Liver (tissue), 9 donors: ENCODE data around the gene LMTK3. TPM values are rescaled to one million over a fixed set of nuclear protein-coding genes. Genes with fewer than 3 reads are reported as not detected.

Source experiments
- DNase-seq: peaks from one replicate; pipeline ENCODE4 v3.0.0-alpha.2; 2017; ENCODE audit warnings: low spot score
- H3K27ac ChIP-seq, 2 donors: one replicate each; pipeline ENCODE4 v1.7.0; 2013; ENCODE audit warnings: inconsistent platforms in 2 of 2, low read length in 2 of 2, control low read depth in 1 of 2, low read depth in 1 of 2, mild to moderate bottlenecking in 1 of 2
- H3K27me3 ChIP-seq, 4 donors: one replicate each; pipeline versions ENCODE4 v1.6.1 to v1.7.0; 2013; ENCODE audit warnings: low read length in 3 of 4, inconsistent platforms in 1 of 4, mild to moderate bottlenecking in 1 of 4, moderate library complexity in 1 of 4; ENCODE audit not compliant: control insufficient read depth in 4 of 4, insufficient read depth in 4 of 4
- H3K36me3 ChIP-seq, 4 donors: one replicate each; pipeline versions ENCODE4 v1.6.1 to v1.7.0; 2013; ENCODE audit warnings: low read length in 3 of 4, mild to moderate bottlenecking in 3 of 4, low read depth in 1 of 4, moderate library complexity in 1 of 4; ENCODE audit not compliant: control insufficient read depth in 4 of 4, insufficient read depth in 3 of 4
- H3K4me1 ChIP-seq, 4 donors: one replicate each; pipeline versions ENCODE4 v1.6.1 to v1.7.0; 2013; ENCODE audit warnings: low read length in 3 of 4, mild to moderate bottlenecking in 3 of 4, moderate library complexity in 1 of 4; ENCODE audit not compliant: control insufficient read depth in 4 of 4, insufficient read depth in 4 of 4
- H3K4me3 ChIP-seq, 3 donors: one replicate each; pipeline versions ENCODE4 v1.6.1 to v1.7.0; 2013; ENCODE audit warnings: low read length in 3 of 3, control low read depth in 1 of 3, low read depth in 1 of 3, mild to moderate bottlenecking in 1 of 3
- H3K9ac ChIP-seq, 2 donors: one replicate each; pipeline ENCODE4 v1.7.0; 2013; ENCODE audit warnings: low read length in 2 of 2, mild to moderate bottlenecking in 2 of 2, moderate library complexity in 2 of 2, control low read depth in 1 of 2, low read depth in 1 of 2
- H3K9me3 ChIP-seq, 4 donors: one replicate each; pipeline versions ENCODE4 v1.6.1 to v1.7.0; 2013; ENCODE audit warnings: low read length in 3 of 4; ENCODE audit not compliant: control insufficient read depth in 4 of 4
- ATF3 ChIP-seq: IDR thresholded peaks from 2 replicates; pipeline ENCODE4 v1.6.1; 2016; ENCODE audit warnings: antibody characterized with exemption
- CTCF ChIP-seq: fragments of 150-350 bp; IDR thresholded peaks from 2 replicates; pipeline ENCODE4 v1.5.1; 2017; ENCODE audit warnings: improper control_type of control experiment, low read depth, low read length; ENCODE audit not compliant: missing input control
- EGR1 ChIP-seq, 2 donors: IDR thresholded peaks; 2 replicates each; pipeline ENCODE4 v1.6.1; 2016 to 2018; ENCODE audit warnings: antibody characterized with exemption in 2 of 2, low read depth in 2 of 2
- FOXA1 ChIP-seq: IDR thresholded peaks from 2 replicates; pipeline ENCODE4 v1.6.1; 2016; ENCODE audit warnings: antibody characterized with exemption
- FOXA2 ChIP-seq: IDR thresholded peaks from 2 replicates; pipeline ENCODE4 v1.6.1; 2016; ENCODE audit warnings: antibody characterized with exemption
- GABPA ChIP-seq, 2 donors: IDR thresholded peaks in 1 of 2; conservative IDR thresholded peaks in 1 of 2; 2 replicates each; pipeline ENCODE4 v1.6.1; 2016; ENCODE audit warnings: antibody characterized with exemption in 2 of 2, mild to moderate bottlenecking in 1 of 2, moderate library complexity in 1 of 2
- HNF4A ChIP-seq, 2 donors: conservative IDR thresholded peaks; 2 replicates each; pipeline ENCODE4 v1.6.1; 2016; ENCODE audit warnings: antibody characterized with exemption in 2 of 2, mild to moderate bottlenecking in 2 of 2
- HNF4G ChIP-seq: IDR thresholded peaks from 2 replicates; pipeline ENCODE4 v1.6.1; 2016; ENCODE audit warnings: antibody characterized with exemption
- JUND ChIP-seq, 2 donors: IDR thresholded peaks; 2 replicates each; pipeline ENCODE4 v1.6.1; 2016; ENCODE audit warnings: antibody characterized with exemption in 2 of 2
- NR2F2 ChIP-seq: IDR thresholded peaks from 2 replicates; pipeline ENCODE4 v1.6.1; 2016; ENCODE audit warnings: antibody characterized with exemption
- RAD21 ChIP-seq, 2 donors: IDR thresholded peaks; 2 replicates each; pipeline ENCODE4 v1.6.1; 2016; ENCODE audit warnings: antibody characterized with exemption in 2 of 2, mild to moderate bottlenecking in 2 of 2
- REST ChIP-seq: IDR thresholded peaks from 2 replicates; pipeline ENCODE4 v1.6.1; 2016; ENCODE audit warnings: antibody characterized with exemption, mild to moderate bottlenecking
- SP1 ChIP-seq: IDR thresholded peaks from 2 replicates; pipeline ENCODE4 v1.6.1; 2018; ENCODE audit warnings: antibody characterized with exemption, mild to moderate bottlenecking
- TAF1 ChIP-seq: conservative IDR thresholded peaks from 2 replicates; pipeline ENCODE4 v1.6.1; 2016; ENCODE audit warnings: antibody characterized with exemption, mild to moderate bottlenecking
- YY1 ChIP-seq: IDR thresholded peaks from 2 replicates; pipeline ENCODE4 v1.6.1; 2016; ENCODE audit warnings: antibody characterized with exemption, mild to moderate bottlenecking
- ZBTB33 ChIP-seq: IDR thresholded peaks from 2 replicates; pipeline ENCODE4 v1.6.1; 2016; ENCODE audit warnings: antibody characterized with exemption
- WGBS: extraction: QIAGEN DNeasy Blood & Tissue Kit; methylation state at CpG from one replicate; pipeline ENCODE4 v1.1.7; 2013; 5-methylcytosine and 5-hydroxymethylcytosine counted together
- polyA plus RNA-seq, 2 donors: library from polyadenylated mRNA; stranded (reverse) in 1 of 2; unstranded in 1 of 2; fragments of 200-250 nt in 1 of 2; fragments of >200 nt in 1 of 2; fragmentation: Nextera tagmentation in 1 of 2; extraction: Ambion mirVana in 1 of 2; gene quantifications; one replicate each; pipeline versions ENCODE4 v1.2.1 to v1.2.3, GENCODE V29; 2013 to 2015
- total RNA-seq, 2 donors: library from RNA; depleted of rRNA; stranded (reverse); fragments of >200 nt; gene quantifications; one replicate each; pipeline ENCODE4 v1.2.3, GENCODE V29; 2014
- donor health status: healthy.
- donor health status: healthy.
- donor health status: healthy.
- donor health status: healthy.
- donor health status: healthy.

Gene LMTK3
- total and polyA plus RNA-seq, 4 donors = 0.08 TPM; not detected in 2

GRCh38 chr19:48495396-48495795, 16.2 kb downstream of the LMTK3 start:
- peaks cover 0 to 2% (median 0%) of the 10 kb centered on the region in 4 donors for H3K4me1 ChIP-seq
- H3K4me3 ChIP-seq = no peak overlapping the region
- TF ChIP-seq CTCF (no peak), FOXA1 (no peak), SP1 (no peak), RAD21 (IDR thresholded peaks at IDR 0.05) (no peak), NR2F2 (no peak), TAF1 (no peak), ZBTB33 (no peak), HNF4G (no peak), HNF4A (conservative IDR thresholded peaks at IDR 0.05) (no peak), GABPA (IDR thresholded peaks at IDR 0.05 in 1 of 2, conservative IDR thresholded peaks at IDR 0.05 in 1 of 2) (no peak), ATF3 (no peak), EGR1 (IDR thresholded peaks at IDR 0.05; ENCODE audit: low read depth in 2 of 2) (no peak), YY1 (no peak), JUND (IDR thresholded peaks at IDR 0.05) (no peak), FOXA2 (no peak), REST (no peak)
- no peak overlapping the region for H3K9ac ChIP-seq
- H3K27ac ChIP-seq = peak overlapping the region; percentile 28 to 42
- DNase-seq = no peak
- WGBS = 59% methylated on average over 6 of the region's 6 CpGs
- H3K27me3 ChIP-seq = peaks cover 0 to 4% (median under 1%) of the 10 kb centered on the region in 4 donors
- no peaks in the 10 kb centered on the region for H3K36me3 ChIP-seq
- no peaks in the 10 kb centered on the region for H3K9me3 ChIP-seq
